ENCODE data around the gene UAP1.

- TF ChIP-seq, protein P1, sequence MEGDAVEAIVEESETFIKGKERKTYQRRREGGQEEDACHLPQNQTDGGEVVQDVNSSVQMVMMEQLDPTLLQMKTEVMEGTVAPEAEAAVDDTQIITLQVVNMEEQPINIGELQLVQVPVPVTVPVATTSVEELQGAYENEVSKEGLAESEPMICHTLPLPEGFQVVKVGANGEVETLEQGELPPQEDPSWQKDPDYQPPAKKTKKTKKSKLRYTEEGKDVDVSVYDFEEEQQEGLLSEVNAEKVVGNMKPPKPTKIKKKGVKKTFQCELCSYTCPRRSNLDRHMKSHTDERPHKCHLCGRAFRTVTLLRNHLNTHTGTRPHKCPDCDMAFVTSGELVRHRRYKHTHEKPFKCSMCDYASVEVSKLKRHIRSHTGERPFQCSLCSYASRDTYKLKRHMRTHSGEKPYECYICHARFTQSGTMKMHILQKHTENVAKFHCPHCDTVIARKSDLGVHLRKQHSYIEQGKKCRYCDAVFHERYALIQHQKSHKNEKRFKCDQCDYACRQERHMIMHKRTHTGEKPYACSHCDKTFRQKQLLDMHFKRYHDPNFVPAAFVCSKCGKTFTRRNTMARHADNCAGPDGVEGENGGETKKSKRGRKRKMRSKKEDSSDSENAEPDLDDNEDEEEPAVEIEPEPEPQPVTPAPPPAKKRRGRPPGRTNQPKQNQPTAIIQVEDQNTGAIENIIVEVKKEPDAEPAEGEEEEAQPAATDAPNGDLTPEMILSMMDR (conservative IDR thresholded peaks at IDR 0.05; ENCODE audit: low read length) = no peak
- TF ChIP-seq EZH2phosphoT487 (IDR thresholded peaks at IDR 0.05; ENCODE audit: borderline replicate concordance, low read depth, low read length) = no peak
These were observed 56.0 kb downstream of the UAP1 start for GRCh38 chr1:162617513-162617912.

All from OCI-LY7 (cell line).